MCF 10A (cell line): ENCODE data around the gene MARVELD2. TPM values are rescaled to one million over a fixed set of nuclear protein-coding genes. Genes with fewer than 3 reads are reported as not detected.
"Not testable (repeated sequence)": the region's sequence is repeated elsewhere in the genome, so short reads cannot be mapped to it uniquely, and the experiment has no call there.

Experiments used
- BruUV-seq: library from RNA; stranded (reverse); fragments of 400-500 nt; replicated peaks from 2 replicates; lab custom pipeline; 2021; lab: Mats Ljungman, UMichigan
- CTCF ChIA-PET: fragments of 300-600 bp; sonication (Branson Sonifier 250); formaldehyde crosslinking; extraction: SDS; loops from one replicate; lab custom pipeline; 2021; ENCODE audit warnings: antibody characterized with exemption, inconsistent platforms; lab: Yijun Ruan, JAX
- POLR2A ChIA-PET: fragments of 300-600, 350-650 bp; sonication (Branson Sonifier 250); formaldehyde crosslinking; extraction: SDS; loops from one replicate; lab custom pipeline; 2020; ENCODE audit warnings: antibody characterized with exemption, inconsistent platforms; lab: Yijun Ruan, JAX
- DNase-seq: peaks from one replicate; pipeline ENCODE4 v3.0.0-alpha.2; 2018; ENCODE audit not compliant: unreplicated experiment
- H3K27ac Mint-ChIP-seq: one replicate; pipeline ENCODE4 v1.8.0; 2022; ENCODE audit warnings: mild to moderate bottlenecking, low read depth, mixed read lengths; ENCODE audit not compliant: unreplicated experiment
- H3K27me3 Mint-ChIP-seq: one replicate; pipeline ENCODE4 v1.8.0; 2022; ENCODE audit warnings: mixed read lengths; ENCODE audit not compliant: insufficient read depth, unreplicated experiment
- H3K36me3 Mint-ChIP-seq: one replicate; pipeline ENCODE4 v1.8.0; 2022; ENCODE audit warnings: mild to moderate bottlenecking, moderate library complexity, mixed read lengths; ENCODE audit not compliant: insufficient read depth, unreplicated experiment
- H3K4me1 Mint-ChIP-seq: one replicate; pipeline ENCODE4 v1.8.0; 2022; ENCODE audit warnings: mixed read lengths; ENCODE audit not compliant: insufficient read depth, unreplicated experiment
- H3K4me3 Mint-ChIP-seq: one replicate; pipeline ENCODE4 v1.8.0; 2022; ENCODE audit warnings: mild to moderate bottlenecking, moderate library complexity, mixed read lengths; ENCODE audit not compliant: unreplicated experiment
- H3K9me3 Mint-ChIP-seq: one replicate; pipeline ENCODE4 v1.8.0; 2022; ENCODE audit warnings: mixed read lengths; ENCODE audit not compliant: unreplicated experiment
- CTCF ChIP-seq: fragments of 200-600 bp; IDR thresholded peaks from one replicate; pipeline ENCODE4 v1.8.0; 2022; ENCODE audit warnings: antibody characterized with exemption, mild to moderate bottlenecking; ENCODE audit not compliant: unreplicated experiment
- intact Hi-C: fragments of 100-400 bp; cut with micrococcal nuclease; formaldehyde crosslinking; loops from 2 replicates; pipeline ENCODE4 v1.14.1; 2022
- total RNA-seq: library from RNA; stranded (reverse); gene quantifications from 2 replicates; pipeline ENCODE4 v1.2.3, GENCODE V29; 2022

The MARVELD2 gene
- total RNA-seq, 1 experiment from 2014 or later = 19.4 TPM

GRCh38 chr5:69454460-69455249, 39.7 kb downstream of the MARVELD2 start:
- intact Hi-C loops = no loop called here
- TF ChIP-seq CTCF = no peak
- no TSS peak for BruUV-seq
- H3K36me3 Mint-ChIP-seq = no peaks in the 10 kb centered on the region
- no peak overlapping the region for H3K27ac Mint-ChIP-seq
- ChIA-PET CTCF (interaction anchor here (1.2 kb wide), 1 partner anchor 15 kb away, joined by 3 read pairs; no protein-coding TSS in a partner anchor), POLR2A (interaction anchor here (0.7 kb wide), 1 partner anchor 44 kb away, joined by 3 read pairs; no protein-coding TSS in a partner anchor)
- no peaks in the 10 kb centered on the region for H3K27me3 Mint-ChIP-seq
- no peaks in the 10 kb centered on the region for H3K9me3 Mint-ChIP-seq
- no peak for DNase-seq
- H3K4me1 Mint-ChIP-seq = peaks cover 5% of the 10 kb centered on the region
- H3K4me3 Mint-ChIP-seq = no peak overlapping the region

DNA sequence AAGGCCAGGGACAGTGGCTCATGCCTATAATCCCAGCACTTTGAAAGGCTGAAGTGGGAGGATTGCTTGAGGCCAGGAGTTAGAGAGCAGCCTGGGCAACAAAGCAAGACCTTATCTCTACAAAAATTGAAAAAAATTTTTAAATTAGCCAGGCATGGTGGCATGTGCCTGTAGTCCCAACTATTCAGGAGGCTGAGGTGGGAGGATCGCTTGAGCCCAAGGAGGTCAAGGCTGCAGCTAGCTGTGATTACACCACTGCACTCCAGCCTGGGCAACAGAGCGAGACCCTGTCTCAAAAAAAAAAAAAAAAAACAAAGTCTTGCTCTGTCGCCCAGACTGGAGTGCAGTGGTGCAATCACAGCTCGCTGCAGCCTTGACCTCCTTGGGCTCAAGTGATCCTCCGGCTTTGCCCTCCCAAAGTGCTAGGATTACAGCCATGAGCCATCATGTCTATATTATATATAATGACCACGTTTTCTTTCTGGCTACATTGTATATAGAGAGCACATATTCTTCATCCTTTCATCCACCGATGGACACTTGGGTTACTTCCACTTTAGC, 40.6 kb downstream of the MARVELD2 start:
- BruUV-seq, H3K4me3 Mint-ChIP-seq, DNase-seq, H3K27ac Mint-ChIP-seq, H3K36me3 Mint-ChIP-seq, intact Hi-C loops, H3K9me3 Mint-ChIP-seq, CTCF ChIA-PET, H3K27me3 Mint-ChIP-seq, H3K4me1 Mint-ChIP-seq, POLR2A ChIA-PET: not testable (repeated sequence)

- CTCF ChIA-PET = no interaction called here
- POLR2A ChIA-PET = interaction anchor here (0.9 kb wide), 1 partner anchor 63 kb away, joined by 5 read pairs; no protein-coding TSS in a partner anchor
- Mint-ChIP-seq H3K36me3 (no peaks in the 10 kb centered on the region), H3K27ac (no peak overlapping the region), H3K4me3 (no peak overlapping the region), H3K9me3 (no peaks in the 10 kb centered on the region), H3K27me3 (no peaks in the 10 kb centered on the region), H3K4me1 (no peaks in the 10 kb centered on the region)
- no peak for DNase-seq
- BruUV-seq = no TSS peak
- TF ChIP-seq CTCF = no peak
- intact Hi-C loops = no loop called here
Observed at GRCh38 chr5:69462170-69462569, 47.3 kb downstream of the MARVELD2 start.

DNA sequence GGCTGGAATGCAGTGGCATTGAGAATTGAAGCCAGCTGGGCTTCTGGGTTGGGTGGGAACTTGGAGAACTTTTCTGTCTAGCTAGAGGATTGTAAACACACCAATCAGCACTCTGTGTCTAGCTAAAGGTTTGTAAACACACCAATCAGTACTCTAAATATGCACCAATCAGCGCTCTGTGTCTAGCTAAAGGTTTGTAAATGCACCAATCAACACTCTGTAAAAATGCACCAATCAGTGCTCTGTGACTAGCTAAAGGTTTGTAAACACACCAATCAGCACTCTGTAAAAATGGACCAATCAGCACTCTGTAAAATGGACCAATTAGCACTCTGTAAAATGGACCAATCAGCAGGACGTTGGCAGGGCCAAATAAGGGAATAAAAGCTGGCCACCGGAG, 51.5 kb downstream of the MARVELD2 start:
- H3K36me3 Mint-ChIP-seq, H3K27me3 Mint-ChIP-seq, H3K9me3 Mint-ChIP-seq, H3K27ac Mint-ChIP-seq, H3K4me1 Mint-ChIP-seq, intact Hi-C loops, H3K4me3 Mint-ChIP-seq, DNase-seq, BruUV-seq: not testable (repeated sequence)
- ChIA-PET POLR2A (interaction anchor here (0.7 kb wide), 1 partner anchor 51 kb away, joined by 3 read pairs; no protein-coding TSS in a partner anchor), CTCF (interaction anchor here (0.6 kb wide), 1 partner anchor 22 kb away, joined by 4 read pairs; no protein-coding TSS in a partner anchor)
